Diencephalon (tissue), 1 donor: ENCODE measurements around the gene CD320. TPM values are rescaled to one million over a fixed set of nuclear protein-coding genes. Genes with fewer than 3 reads are reported as not detected.

Experiments used
- total RNA-seq: library from RNA; depleted of rRNA; stranded (reverse); fragments of >200 nt; gene quantifications from one replicate; pipeline ENCODE4 v1.2.3, GENCODE V29; 2014

CD320 gene
- total RNA-seq = 19.1 TPM

GRCh38 chr19:8307965-8308866 lies at the start of gene CD320:
TSS of gene CD320 (minus strand) at chr19:8308358. CDS start at chr19:8308290, 68 bp downstream.

GRCh38 chr19:8342684-8343482 lies 34.7 kb upstream of the CD320 start, which contains the start of gene KANK3:
TSS of gene KANK3 (minus strand) at chr19:8343262. CDS start at chr19:8337828, 5,434 bp downstream.

GRCh38 chr19:8321067-8321985 lies 13.2 kb upstream of the CD320 start, which contains the start of the genes NDUFA7 and RPS28:
TSS of gene NDUFA7 (minus strand) at chr19:8321375. CDS start at chr19:8321358, 17 bp downstream.
TSS of gene RPS28 (plus strand) at chr19:8321496. CDS start at chr19:8321531, 35 bp downstream.

Other genes with a start within 250 kb of the CD320 start
- 22.1 TPM for gene FBN3, start 158.8 kb downstream of the CD320 start, total RNA-seq
- gene CERS4, start 99.0 kb downstream of the CD320 start, total RNA-seq = 55.6 TPM
- 8.3 TPM for gene NDUFA7, start 13.0 kb upstream of the CD320 start, total RNA-seq
- gene RPS28, start 13.1 kb upstream of the CD320 start, total RNA-seq = 104 TPM
- gene KANK3, start 34.9 kb upstream of the CD320 start, total RNA-seq = 6.0 TPM
- 1.6 TPM for gene ANGPTL4, start 55.8 kb upstream of the CD320 start, total RNA-seq
- 122 TPM for gene RAB11B, start 82.0 kb upstream of the CD320 start, total RNA-seq
- 87.0 TPM for gene MARCHF2, start 104.9 kb upstream of the CD320 start, total RNA-seq
- gene HNRNPM, start 136.6 kb upstream of the CD320 start, total RNA-seq = 74.3 TPM
- gene PRAM1, start 194.3 kb upstream of the CD320 start, total RNA-seq = under 0.01 TPM
- gene ZNF414, start 205.8 kb upstream of the CD320 start, total RNA-seq = 3.7 TPM